HL-60 (cell line): ENCODE results near the gene CFAP58.

Source experiments
- DNase-seq, 2 experiments: peaks; one replicate each; pipeline ENCODE4 v3.0.0-alpha.2; 2010 to 2020; ENCODE audit warnings: low read depth in 1 of 2, low spot score in 1 of 2
- H3K27ac ChIP-seq: fragments of 250-450 bp; sonication (Bioruptor Pico); replicated peaks from 2 replicates; pipeline ENCODE4 v1.5.1; 2020; ENCODE audit warnings: mild to moderate bottlenecking, moderate library complexity
- H3K27me3 ChIP-seq: fragments of 250-450 bp; sonication (Bioruptor Pico); 2 replicates; pipeline ENCODE4 v1.5.1; 2021; ENCODE audit warnings: mild to moderate bottlenecking, moderate library complexity; ENCODE audit not compliant: insufficient read depth, poor library complexity, severe bottlenecking
- H3K4me3 ChIP-seq: replicated peaks from 2 replicates; pipeline ENCODE4 v1.5.1; 2011; ENCODE audit warnings: mild to moderate bottlenecking, control low read depth, low read length; ENCODE audit not compliant: insufficient read depth
- CTCF ChIP-seq: IDR thresholded peaks from one replicate; pipeline ENCODE4 v1.5.1; 2011; ENCODE audit warnings: low read length, control low read depth, inconsistent platforms; ENCODE audit not compliant: insufficient read depth
- GABPA ChIP-seq: IDR thresholded peaks from 2 replicates; pipeline ENCODE4 v1.6.1; 2012; ENCODE audit warnings: low read depth
- POLR2AphosphoS5 ChIP-seq: IDR thresholded peaks from 2 replicates; pipeline ENCODE4 v1.6.1; 2012; ENCODE audit warnings: low read depth
- SPI1 ChIP-seq: IDR thresholded peaks from 2 replicates; pipeline ENCODE4 v1.6.1; 2012; ENCODE audit warnings: low read depth, mild to moderate bottlenecking, borderline replicate concordance
- TF ChIP-seq, protein P1 (sequence below): IDR thresholded peaks from 2 replicates; pipeline ENCODE4 v1.6.1; 2012; ENCODE audit warnings: low read depth; ENCODE audit not compliant: insufficient replicate concordance

CFAP58 gene

DNA sequence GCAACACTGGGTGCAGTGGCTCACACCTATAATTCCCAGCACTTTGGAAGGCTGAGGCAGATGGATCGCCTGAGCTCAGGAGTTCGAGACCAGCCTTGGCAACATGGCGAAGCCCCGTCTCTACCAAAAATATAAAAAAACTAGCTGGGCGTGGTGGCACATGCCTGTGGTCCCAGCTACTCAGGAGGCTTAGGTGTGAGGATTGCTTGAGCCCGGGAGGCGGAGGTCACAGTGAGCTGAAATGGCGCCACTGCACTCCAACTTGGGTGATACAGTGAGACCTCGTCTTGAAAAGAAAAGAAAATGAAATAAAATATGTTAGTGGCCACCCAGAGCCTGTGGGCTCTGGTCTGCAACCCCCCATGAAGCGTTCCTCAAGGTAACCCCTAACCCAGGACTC lies 28.7 kb upstream of the CFAP58 start:
- no peak for DNase-seq
- no peaks in the 10 kb centered on the region for H3K27me3 ChIP-seq
- peak overlapping the region; percentile 85 for H3K27ac ChIP-seq
- TF ChIP-seq POLR2AphosphoS5, result no peak
- TF ChIP-seq, protein P1, sequence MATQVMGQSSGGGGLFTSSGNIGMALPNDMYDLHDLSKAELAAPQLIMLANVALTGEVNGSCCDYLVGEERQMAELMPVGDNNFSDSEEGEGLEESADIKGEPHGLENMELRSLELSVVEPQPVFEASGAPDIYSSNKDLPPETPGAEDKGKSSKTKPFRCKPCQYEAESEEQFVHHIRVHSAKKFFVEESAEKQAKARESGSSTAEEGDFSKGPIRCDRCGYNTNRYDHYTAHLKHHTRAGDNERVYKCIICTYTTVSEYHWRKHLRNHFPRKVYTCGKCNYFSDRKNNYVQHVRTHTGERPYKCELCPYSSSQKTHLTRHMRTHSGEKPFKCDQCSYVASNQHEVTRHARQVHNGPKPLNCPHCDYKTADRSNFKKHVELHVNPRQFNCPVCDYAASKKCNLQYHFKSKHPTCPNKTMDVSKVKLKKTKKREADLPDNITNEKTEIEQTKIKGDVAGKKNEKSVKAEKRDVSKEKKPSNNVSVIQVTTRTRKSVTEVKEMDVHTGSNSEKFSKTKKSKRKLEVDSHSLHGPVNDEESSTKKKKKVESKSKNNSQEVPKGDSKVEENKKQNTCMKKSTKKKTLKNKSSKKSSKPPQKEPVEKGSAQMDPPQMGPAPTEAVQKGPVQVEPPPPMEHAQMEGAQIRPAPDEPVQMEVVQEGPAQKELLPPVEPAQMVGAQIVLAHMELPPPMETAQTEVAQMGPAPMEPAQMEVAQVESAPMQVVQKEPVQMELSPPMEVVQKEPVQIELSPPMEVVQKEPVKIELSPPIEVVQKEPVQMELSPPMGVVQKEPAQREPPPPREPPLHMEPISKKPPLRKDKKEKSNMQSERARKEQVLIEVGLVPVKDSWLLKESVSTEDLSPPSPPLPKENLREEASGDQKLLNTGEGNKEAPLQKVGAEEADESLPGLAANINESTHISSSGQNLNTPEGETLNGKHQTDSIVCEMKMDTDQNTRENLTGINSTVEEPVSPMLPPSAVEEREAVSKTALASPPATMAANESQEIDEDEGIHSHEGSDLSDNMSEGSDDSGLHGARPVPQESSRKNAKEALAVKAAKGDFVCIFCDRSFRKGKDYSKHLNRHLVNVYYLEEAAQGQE, result no peak
- no peak for TF ChIP-seq GABPA
- no peak for TF ChIP-seq CTCF
- TF ChIP-seq SPI1, result no peak
- no peak overlapping the region for H3K4me3 ChIP-seq

- no peak overlapping the region for H3K4me3 ChIP-seq
- H3K27ac ChIP-seq, result peak overlapping the region; percentile 85
- no peak for TF ChIP-seq POLR2AphosphoS5
- TF ChIP-seq, protein P1, result no peak
- TF ChIP-seq GABPA, result no peak
- TF ChIP-seq CTCF, result no peak
- no peak for TF ChIP-seq SPI1
- peak in 1 of 2 experiments; percentile 35 for DNase-seq
- H3K27me3 ChIP-seq, result no peaks in the 10 kb centered on the region
Observed at GRCh38 chr10:104325436-104326435, 27.9 kb upstream of the CFAP58 start.

GRCh38 chr10:104326991-104327610 lies 26.5 kb upstream of the CFAP58 start:
- H3K27me3 ChIP-seq, result no peaks in the 10 kb centered on the region
- DNase-seq, result no peak
- peak overlapping the region; percentile 80 for H3K27ac ChIP-seq
- H3K4me3 ChIP-seq, result no peak overlapping the region
- TF ChIP-seq SPI1 (no peak), CTCF (no peak), POLR2AphosphoS5 (no peak), GABPA (no peak)
- TF ChIP-seq, protein P1, result no peak
